Activated CD8-positive, alpha-beta memory T cell treated with anti-CD3 and anti-CD28 coated beads for 36 hours (primary cell): ENCODE data around the gene MSS51. TPM values are rescaled to one million over a fixed set of nuclear protein-coding genes. Genes with fewer than 3 reads are reported as not detected.

Experiments
- CTCF ChIA-PET: fragments of 350-600 bp; sonication (Branson Sonifier 250); formaldehyde crosslinking; loops from one replicate; lab custom pipeline; 2021; ENCODE audit warnings: antibody characterized with exemption; lab: Charles Lee
- POLR2A ChIA-PET: fragments of 350-600 bp; sonication (Branson Sonifier 250); formaldehyde crosslinking; loops from one replicate; lab custom pipeline; 2021; ENCODE audit warnings: antibody characterized with exemption; lab: Charles Lee
- total RNA-seq, 2 experiments: library from RNA; stranded (reverse); gene quantifications; one replicate each; pipeline ENCODE4 v1.2.3, GENCODE V29; 2021

MSS51 gene
- 1 to 10 TPM; 1.5 TPM for total RNA-seq

- ChIA-PET POLR2A (interaction anchor here (0.6 kb wide), 1 partner anchor 22 kb away, joined by 3 read pairs; no protein-coding TSS in a partner anchor), CTCF (no interaction called here)
These were observed at the start of gene MSS51 for GRCh38 chr10:73433538-73433867. TSS of gene MSS51 (minus strand) at chr10:73433561. CDS start at chr10:73428284, 5,277 bp downstream.

- ChIA-PET POLR2A (interaction anchor here (0.7 kb wide), 1 partner anchor 279 kb away, joined by 3 read pairs; no protein-coding TSS in a partner anchor), CTCF (no interaction called here)
These were observed 46.8 kb upstream of the MSS51 start for GRCh38 chr10:73480158-73480557.

- CTCF ChIA-PET: no interaction called here
- POLR2A ChIA-PET: no interaction called here
These were observed 45.3 kb upstream of the MSS51 start for GRCh38 chr10:73478636-73479035.

- CTCF ChIA-PET: no interaction called here
- POLR2A ChIA-PET: no interaction called here
These were observed 37.9 kb upstream of the MSS51 start for GRCh38 chr10:73471226-73471625.

- POLR2A ChIA-PET: no interaction called here
- CTCF ChIA-PET: no interaction called here
These were observed 36.2 kb upstream of the MSS51 start for GRCh38 chr10:73469579-73469978.

- CTCF ChIA-PET: no interaction called here
- POLR2A ChIA-PET: no interaction called here
These were observed 33.8 kb upstream of the MSS51 start for GRCh38 chr10:73467206-73467605.

GRCh38 chr10:73465978-73466726 is 32.8 kb upstream of the MSS51 start:
- POLR2A ChIA-PET: no interaction called here

GRCh38 chr10:73460897-73461296 is 27.5 kb upstream of the MSS51 start:
- CTCF ChIA-PET: interaction anchor here (0.9 kb wide), 1 partner anchor 75 kb away, joined by 4 read pairs; no protein-coding TSS in a partner anchor

More at GRCh38 chr10:73465978-73466726, 32.8 kb upstream of the MSS51 start:
- CTCF ChIA-PET: no interaction called here

GRCh38 chr10:73459683-73460314 is 26.4 kb upstream of the MSS51 start:
- POLR2A ChIA-PET: no interaction called here
- CTCF ChIA-PET: interaction anchor here (0.7 kb wide), 1 partner anchor 308 kb away, joined by 3 read pairs; no protein-coding TSS in a partner anchor

More at GRCh38 chr10:73460897-73461296, 27.5 kb upstream of the MSS51 start:
- POLR2A ChIA-PET: no interaction called here

- ChIA-PET CTCF (interaction anchor here (0.6 kb wide), 2 partner anchors 71 to 174 kb away, joined by 3 read pairs; no protein-coding TSS in a partner anchor), POLR2A (no interaction called here)
These were observed 23.0 kb upstream of the MSS51 start for GRCh38 chr10:73456187-73456890.

GRCh38 chr10:73449113-73449512 is 15.8 kb upstream of the MSS51 start:
- POLR2A ChIA-PET: no interaction called here
- CTCF ChIA-PET: no interaction called here

- CTCF ChIA-PET: no interaction called here
These were observed 15.0 kb upstream of the MSS51 start for GRCh38 chr10:73448384-73448783.

GRCh38 chr10:73446926-73447325 is 13.6 kb upstream of the MSS51 start:
- ChIA-PET POLR2A (no interaction called here), CTCF (no interaction called here)

More at GRCh38 chr10:73448384-73448783, 15.0 kb upstream of the MSS51 start:
- POLR2A ChIA-PET: no interaction called here

GRCh38 chr10:73444457-73444856 is 11.1 kb upstream of the MSS51 start:
- POLR2A ChIA-PET: no interaction called here
- CTCF ChIA-PET: no interaction called here

- CTCF ChIA-PET: interaction anchor here (0.6 kb wide), 1 partner anchor 96 kb away, joined by 3 read pairs; no protein-coding TSS in a partner anchor
- POLR2A ChIA-PET: no interaction called here
These were observed 6.4 kb upstream of the MSS51 start for GRCh38 chr10:73439605-73440312.

- ChIA-PET POLR2A (no interaction called here), CTCF (interaction anchor here (0.6 kb wide), 1 partner anchor 97 kb away, joined by 3 read pairs; no protein-coding TSS in a partner anchor)
These were observed 5.7 kb upstream of the MSS51 start for GRCh38 chr10:73439055-73439454.

- POLR2A ChIA-PET: interaction anchor here (0.6 kb wide), 1 partner anchor 21 kb away, joined by 3 read pairs; no protein-coding TSS in a partner anchor
These were observed 469 bp downstream of the MSS51 start for GRCh38 chr10:73432646-73433537.

GRCh38 chr10:73426318-73426717 is 7.0 kb downstream of the MSS51 start:
- ChIA-PET CTCF (no interaction called here), POLR2A (no interaction called here)

More at GRCh38 chr10:73432646-73433537, 469 bp downstream of the MSS51 start:
- CTCF ChIA-PET: no interaction called here
